Ectodermal cell (in vitro differentiated cells): ENCODE measurements around the gene MYOZ1.

Experiments used
- H3K27ac ChIP-seq: 2 replicates; pipeline ENCODE4 v1.7.0; 2013; ENCODE audit warnings: mild to moderate bottlenecking, low read depth, low read length; ENCODE audit not compliant: insufficient read depth, poor library complexity, severe bottlenecking
- H3K27me3 ChIP-seq: 2 replicates; pipeline ENCODE4 v1.7.0; 2013; ENCODE audit warnings: mild to moderate bottlenecking, low read length; ENCODE audit not compliant: insufficient read depth, control insufficient read depth, poor library complexity, severe bottlenecking
- H3K36me3 ChIP-seq: one replicate; pipeline ENCODE4 v1.7.0; 2013; ENCODE audit warnings: low read length; ENCODE audit not compliant: control insufficient read depth, insufficient read depth
- H3K4me1 ChIP-seq: one replicate; pipeline ENCODE4 v1.7.0; 2013; ENCODE audit warnings: low read length; ENCODE audit not compliant: control insufficient read depth, insufficient read depth
- H3K4me3 ChIP-seq: 2 replicates; pipeline ENCODE4 v1.7.0; 2013; ENCODE audit warnings: low read depth, low read length, control low read depth; ENCODE audit not compliant: insufficient read depth
- H3K9me3 ChIP-seq: 2 replicates; pipeline ENCODE4 v1.7.0; 2013; ENCODE audit warnings: mild to moderate bottlenecking, low read length, moderate library complexity; ENCODE audit not compliant: control insufficient read depth
- WGBS, 2 experiments: methylation state at CpG; one replicate each; pipeline ENCODE4 v1.1.7; 2013; ENCODE audit warnings: missing lambda C conversion rate in 2 of 2; 5-methylcytosine and 5-hydroxymethylcytosine counted together

Gene MYOZ1

GRCh38 chr10:73581918-73582317 is 59.4 kb downstream of the MYOZ1 start:
- peak overlapping the region; percentile 72 for H3K27ac ChIP-seq
- WGBS, 2 experiments: 66 to 79% methylated on average over 2 of the region's 2 CpGs

More at GRCh38 chr10:73581918-73582317, 59.4 kb downstream of the MYOZ1 start:
- Histone ChIP-seq H3K27me3 (no peaks in the 10 kb centered on the region), H3K4me1 (peaks cover 5% of the 10 kb centered on the region), H3K9me3 (no peaks in the 10 kb centered on the region), H3K36me3 (no peaks in the 10 kb centered on the region), H3K4me3 (no peak overlapping the region)
